DND-41 (cell line): ENCODE data around the gene ATP5PO.
A peak's percentile ranks its signal among the peaks of the same experiment; 100 is the strongest.

ENCODE experiments used
- ATAC-seq: fragments of 200-7000 bp; cut with Tn5 transposase; 3 replicates; pipeline ENCODE4 v1.9.1; 2021; ENCODE audit warnings: low read depth; ENCODE audit not compliant: insufficient read depth
- DNase-seq: peaks from one replicate; pipeline ENCODE4 v3.0.0-alpha.2; 2020
- H2AFZ ChIP-seq: 2 replicates; pipeline ENCODE4 v1.6.0; 2012; ENCODE audit warnings: low read depth, low read length
- H3K27ac ChIP-seq: 2 replicates; pipeline ENCODE4 v1.5.1; 2012; ENCODE audit warnings: low read length, inconsistent platforms
- H3K27me3 ChIP-seq: fragments of 200-600 bp; sonication (generic); 2 replicates; pipeline ENCODE4 v1.6.0; 2012; ENCODE audit warnings: low read length, mild to moderate bottlenecking, inconsistent platforms; ENCODE audit not compliant: insufficient read depth, poor library complexity
- H3K36me3 ChIP-seq: 2 replicates; pipeline ENCODE4 v1.5.1; 2012; ENCODE audit warnings: low read length, inconsistent platforms; ENCODE audit not compliant: insufficient read depth
- H3K4me1 ChIP-seq: 2 replicates; pipeline ENCODE4 v1.5.1; 2012; ENCODE audit warnings: mild to moderate bottlenecking, low read length; ENCODE audit not compliant: insufficient read depth
- H3K4me2 ChIP-seq: 2 replicates; pipeline ENCODE4 v1.6.0; 2012; ENCODE audit warnings: mild to moderate bottlenecking, moderate library complexity, low read length, inconsistent platforms; ENCODE audit not compliant: insufficient read depth
- H3K4me3 ChIP-seq, 2 experiments: fragments of 200-600 bp in 1 of 2; shearing (Covaris generic) in 1 of 2; 2 replicates each; pipeline ENCODE4 v1.5.1; 2012 to 2016; ENCODE audit warnings: inconsistent platforms in 2 of 2, low read length in 2 of 2, mild to moderate bottlenecking in 2 of 2, low read depth in 1 of 2, moderate library complexity in 1 of 2
- H3K79me2 ChIP-seq: 2 replicates; pipeline ENCODE4 v1.6.0; 2012; ENCODE audit warnings: low read length, inconsistent platforms; ENCODE audit not compliant: insufficient read depth
- H3K9ac ChIP-seq: 2 replicates; pipeline ENCODE4 v1.6.0; 2012; ENCODE audit warnings: low read depth, mild to moderate bottlenecking, inconsistent platforms, low read length, moderate library complexity
- H3K9me3 ChIP-seq: 2 replicates; pipeline ENCODE4 v1.5.1; 2012; ENCODE audit warnings: low read length, moderate library complexity, mild to moderate bottlenecking, inconsistent platforms; ENCODE audit not compliant: insufficient read depth, severe bottlenecking
- H4K20me1 ChIP-seq: 2 replicates; pipeline ENCODE4 v1.6.0; 2012; ENCODE audit warnings: low read length; ENCODE audit not compliant: insufficient read depth
- EZH2 ChIP-seq: IDR thresholded peaks from 3 replicates; pipeline ENCODE4 v1.6.1; 2012; ENCODE audit warnings: borderline replicate concordance, low read depth, mild to moderate bottlenecking, moderate library complexity, low read length, inconsistent platforms; ENCODE audit not compliant: severe bottlenecking
- TF ChIP-seq, protein P1 (sequence below): IDR thresholded peaks from 2 replicates; pipeline ENCODE4 v1.5.1; 2012; ENCODE audit warnings: borderline replicate concordance, low read length, moderate library complexity, mild to moderate bottlenecking; ENCODE audit not compliant: poor library complexity, severe bottlenecking; ENCODE audit errors: extremely low read depth

Gene ATP5PO

DNA sequence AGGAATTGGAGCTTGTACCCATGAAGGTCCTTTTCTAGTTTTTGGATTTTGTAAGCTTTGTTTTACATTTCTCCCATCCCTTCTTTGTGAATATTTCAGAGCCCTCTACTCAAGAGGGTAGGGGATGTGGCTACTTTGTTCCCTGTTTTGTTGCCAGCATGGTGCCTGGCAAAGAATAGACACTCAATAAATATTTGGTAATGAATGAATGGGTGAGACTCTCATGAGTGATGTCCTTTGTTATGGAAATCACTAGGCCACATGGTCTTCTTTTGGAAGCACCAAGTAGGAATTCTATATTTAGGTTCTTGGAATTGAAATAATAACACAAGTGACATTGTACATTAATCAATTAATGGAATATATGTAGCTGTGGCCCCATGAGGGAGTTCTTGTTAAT, 26.8 kb upstream of the ATP5PO start:
- Histone ChIP-seq H3K4me3 (no peak overlapping the region), H3K9me3 (no peaks in the 10 kb centered on the region), H2AFZ (no peak overlapping the region), H3K79me2 (peaks cover 74% of the 10 kb centered on the region), H3K27me3 (no peaks in the 10 kb centered on the region), H3K9ac (no peak overlapping the region), H3K36me3 (peaks cover 39% of the 10 kb centered on the region), H3K4me1 (peaks cover 34% of the 10 kb centered on the region), H4K20me1 (no peaks in the 10 kb centered on the region), H3K4me2 (no peak overlapping the region), H3K27ac (peak overlapping the region; percentile 55)
- no peak for ATAC-seq
- no peak for DNase-seq
- TF ChIP-seq, protein P1, sequence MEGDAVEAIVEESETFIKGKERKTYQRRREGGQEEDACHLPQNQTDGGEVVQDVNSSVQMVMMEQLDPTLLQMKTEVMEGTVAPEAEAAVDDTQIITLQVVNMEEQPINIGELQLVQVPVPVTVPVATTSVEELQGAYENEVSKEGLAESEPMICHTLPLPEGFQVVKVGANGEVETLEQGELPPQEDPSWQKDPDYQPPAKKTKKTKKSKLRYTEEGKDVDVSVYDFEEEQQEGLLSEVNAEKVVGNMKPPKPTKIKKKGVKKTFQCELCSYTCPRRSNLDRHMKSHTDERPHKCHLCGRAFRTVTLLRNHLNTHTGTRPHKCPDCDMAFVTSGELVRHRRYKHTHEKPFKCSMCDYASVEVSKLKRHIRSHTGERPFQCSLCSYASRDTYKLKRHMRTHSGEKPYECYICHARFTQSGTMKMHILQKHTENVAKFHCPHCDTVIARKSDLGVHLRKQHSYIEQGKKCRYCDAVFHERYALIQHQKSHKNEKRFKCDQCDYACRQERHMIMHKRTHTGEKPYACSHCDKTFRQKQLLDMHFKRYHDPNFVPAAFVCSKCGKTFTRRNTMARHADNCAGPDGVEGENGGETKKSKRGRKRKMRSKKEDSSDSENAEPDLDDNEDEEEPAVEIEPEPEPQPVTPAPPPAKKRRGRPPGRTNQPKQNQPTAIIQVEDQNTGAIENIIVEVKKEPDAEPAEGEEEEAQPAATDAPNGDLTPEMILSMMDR, result no peak

DNA sequence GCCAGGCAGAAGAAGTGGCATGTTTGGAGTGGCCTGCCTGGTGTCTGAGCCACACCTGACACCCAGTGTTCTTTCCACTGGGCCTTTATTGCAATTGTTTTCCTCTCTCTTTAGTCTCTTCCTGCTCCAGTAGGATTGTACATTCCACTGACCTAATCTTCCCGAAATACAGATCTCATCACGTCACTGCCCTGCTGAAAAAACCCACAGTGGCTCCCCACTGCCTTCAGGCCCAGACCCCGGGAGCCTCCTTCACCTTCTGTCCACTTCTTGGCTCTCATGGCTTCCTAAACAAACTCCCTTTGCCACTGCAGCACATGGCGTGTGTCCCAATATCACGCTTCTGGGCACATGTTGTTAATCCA, 25.3 kb upstream of the ATP5PO start:
- Histone ChIP-seq H3K27me3 (no peaks in the 10 kb centered on the region), H3K9ac (no peak overlapping the region), H3K4me2 (no peak overlapping the region), H3K4me1 (peaks cover 34% of the 10 kb centered on the region), H2AFZ (no peak overlapping the region), H4K20me1 (no peaks in the 10 kb centered on the region), H3K9me3 (no peaks in the 10 kb centered on the region), H3K36me3 (peaks cover 53% of the 10 kb centered on the region), H3K79me2 (peaks cover 86% of the 10 kb centered on the region), H3K4me3 (no peak overlapping the region), H3K27ac (peak overlapping the region; percentile 58)
- TF ChIP-seq, protein P1, result no peak
- no peak for TF ChIP-seq EZH2
- no peak for ATAC-seq
- no peak for DNase-seq

DNA sequence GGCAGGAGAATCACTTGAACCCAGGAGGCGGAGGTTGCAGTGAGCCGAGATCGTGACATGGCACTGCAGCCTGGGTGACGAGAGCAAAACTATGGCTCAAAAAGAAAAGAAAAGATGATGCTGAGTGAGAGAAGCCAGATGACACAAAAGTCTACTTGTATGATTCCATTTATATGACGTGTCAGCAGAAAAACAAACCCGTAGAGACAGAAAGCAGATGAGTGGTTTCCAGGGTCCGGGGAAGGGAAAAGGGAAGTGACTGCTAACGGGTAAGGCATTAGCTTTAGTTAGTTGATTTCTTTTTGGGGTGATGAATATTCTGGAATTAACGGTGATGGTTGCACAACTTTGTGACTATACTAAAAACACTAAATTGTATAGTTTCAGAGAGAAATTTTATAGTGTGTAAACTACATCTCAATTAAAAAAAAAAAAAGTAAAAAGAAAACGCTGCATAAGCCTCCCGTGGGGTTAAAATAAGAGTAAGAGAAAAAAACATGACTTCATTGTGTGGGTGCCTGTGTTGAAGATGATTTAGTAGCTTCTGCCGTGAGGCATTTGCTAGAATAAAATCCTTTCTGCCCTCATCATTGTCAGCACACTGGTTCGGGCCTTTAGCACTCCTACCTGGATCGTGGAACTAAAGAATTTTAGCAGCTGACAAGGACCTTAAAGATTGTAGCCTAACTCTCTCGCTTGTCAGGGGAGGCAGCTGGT, 24.7 kb upstream of the ATP5PO start:
- Histone ChIP-seq H3K27me3 (no peaks in the 10 kb centered on the region), H3K36me3 (peaks cover 58% of the 10 kb centered on the region), H3K4me3 (no peak overlapping the region), H2AFZ (no peak overlapping the region), H3K27ac (no peak overlapping the region), H3K79me2 (peaks cover 92% of the 10 kb centered on the region), H3K9ac (no peak overlapping the region), H3K4me1 (peaks cover 36% of the 10 kb centered on the region), H3K4me2 (no peak overlapping the region), H4K20me1 (no peaks in the 10 kb centered on the region), H3K9me3 (no peaks in the 10 kb centered on the region)
- ATAC-seq, result no peak
- no peak for DNase-seq
- no peak for TF ChIP-seq EZH2
- TF ChIP-seq, protein P1, result no peak
